ENCODE data around the gene DGCR6L. TPM values are rescaled to one million over a fixed set of nuclear protein-coding genes. Genes with fewer than 3 reads are reported as not detected.
"Not testable (repeated sequence)": the region's sequence is repeated elsewhere in the genome, so short reads cannot be mapped to it uniquely, and the experiment has no call there.

Gene DGCR6L
- total RNA-seq, 1 donor from 2014 or later = 24.1 TPM

DNA sequence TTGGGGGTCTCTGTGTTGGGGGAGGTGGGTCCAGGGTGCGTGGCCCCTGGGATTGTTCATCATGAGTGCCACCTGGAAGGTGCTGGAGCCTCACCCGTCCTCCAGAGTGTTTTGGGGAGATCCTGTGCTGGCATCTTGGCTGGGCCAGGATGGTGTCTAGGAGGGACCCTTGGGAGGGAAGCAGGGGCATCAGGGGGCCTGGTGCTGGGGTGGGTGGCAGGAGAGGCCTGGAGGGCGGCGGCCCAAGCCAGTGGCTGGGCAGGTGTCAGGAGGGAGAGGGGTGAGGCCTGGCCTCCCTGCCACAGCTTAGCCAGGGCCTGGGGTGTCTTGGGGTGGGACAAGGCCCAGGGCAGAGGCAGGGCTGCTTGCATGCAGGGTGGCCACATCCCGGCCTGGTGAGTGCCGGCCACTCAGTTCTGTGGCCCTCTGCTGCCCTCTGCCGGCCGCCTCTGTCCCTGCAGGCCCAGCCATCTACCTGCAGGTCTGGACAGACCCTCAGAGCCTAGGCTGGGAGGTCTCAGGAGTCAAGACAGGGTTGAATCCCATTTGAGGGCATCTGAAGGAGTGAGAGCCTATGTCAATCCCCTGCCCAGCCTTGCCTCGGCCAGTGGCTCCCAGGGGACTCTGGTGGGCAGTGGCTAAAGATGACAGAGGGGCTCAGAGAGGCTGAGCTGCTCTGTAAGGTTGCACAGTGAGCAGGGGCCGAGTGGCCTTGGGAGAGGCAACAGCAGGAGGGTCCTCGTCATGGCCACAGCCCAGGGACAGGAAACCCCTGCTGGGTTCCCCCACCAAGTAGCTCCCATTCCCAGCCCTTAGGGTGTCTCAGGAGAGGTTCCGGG, 34.2 kb downstream of the DGCR6L start:
- H3K27ac Mint-ChIP-seq (ENCODE audit: unreplicated experiment); H3K27me3 Mint-ChIP-seq (ENCODE audit: unreplicated experiment); H3K9me3 Mint-ChIP-seq (ENCODE audit: unreplicated experiment); H3K36me3 Mint-ChIP-seq (ENCODE audit: unreplicated experiment); H3K4me3 Mint-ChIP-seq (ENCODE audit: unreplicated experiment); H3K4me1 Mint-ChIP-seq (ENCODE audit: low read depth, unreplicated experiment): not testable (repeated sequence)
- peak; percentile 89 for DNase-seq
- TF ChIP-seq, protein P1, sequence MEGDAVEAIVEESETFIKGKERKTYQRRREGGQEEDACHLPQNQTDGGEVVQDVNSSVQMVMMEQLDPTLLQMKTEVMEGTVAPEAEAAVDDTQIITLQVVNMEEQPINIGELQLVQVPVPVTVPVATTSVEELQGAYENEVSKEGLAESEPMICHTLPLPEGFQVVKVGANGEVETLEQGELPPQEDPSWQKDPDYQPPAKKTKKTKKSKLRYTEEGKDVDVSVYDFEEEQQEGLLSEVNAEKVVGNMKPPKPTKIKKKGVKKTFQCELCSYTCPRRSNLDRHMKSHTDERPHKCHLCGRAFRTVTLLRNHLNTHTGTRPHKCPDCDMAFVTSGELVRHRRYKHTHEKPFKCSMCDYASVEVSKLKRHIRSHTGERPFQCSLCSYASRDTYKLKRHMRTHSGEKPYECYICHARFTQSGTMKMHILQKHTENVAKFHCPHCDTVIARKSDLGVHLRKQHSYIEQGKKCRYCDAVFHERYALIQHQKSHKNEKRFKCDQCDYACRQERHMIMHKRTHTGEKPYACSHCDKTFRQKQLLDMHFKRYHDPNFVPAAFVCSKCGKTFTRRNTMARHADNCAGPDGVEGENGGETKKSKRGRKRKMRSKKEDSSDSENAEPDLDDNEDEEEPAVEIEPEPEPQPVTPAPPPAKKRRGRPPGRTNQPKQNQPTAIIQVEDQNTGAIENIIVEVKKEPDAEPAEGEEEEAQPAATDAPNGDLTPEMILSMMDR (IDR thresholded peaks at IDR 0.05; ENCODE audit: partially characterized antibody, unreplicated experiment) = peak; percentile 88

DNA sequence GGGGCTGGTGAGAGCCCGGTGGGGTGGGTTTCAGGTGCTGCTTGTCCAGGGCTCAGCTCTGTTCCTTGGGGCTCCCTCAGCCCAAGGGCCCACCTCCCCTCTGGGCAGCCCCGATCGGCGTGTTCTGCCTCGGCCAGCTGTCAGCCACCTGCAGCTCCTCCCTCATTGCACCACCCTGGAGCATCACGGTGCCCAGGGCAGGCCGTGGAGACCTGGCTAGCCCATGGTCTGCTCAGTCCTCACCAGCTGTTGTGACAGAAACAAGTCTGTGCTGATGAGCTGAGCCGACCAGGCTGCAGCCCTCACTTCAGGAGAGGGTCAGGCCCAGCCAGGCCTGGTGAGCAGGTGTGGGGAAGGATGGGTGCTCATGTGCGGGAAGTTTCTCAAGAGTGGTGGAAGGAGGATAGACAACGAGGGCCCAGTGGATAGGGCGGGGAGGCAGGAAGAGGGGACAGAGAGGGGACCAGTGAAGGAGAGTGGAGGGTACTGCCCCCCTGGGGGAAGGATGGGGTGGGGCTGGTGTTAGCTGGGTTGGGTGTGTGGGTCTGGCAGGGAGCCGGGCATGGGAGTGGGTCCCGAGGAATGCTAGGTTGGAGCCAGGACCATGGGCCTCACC, 35.3 kb downstream of the DGCR6L start:
- H3K9me3 Mint-ChIP-seq (ENCODE audit: unreplicated experiment) = peaks cover under 1% of the 10 kb centered on the region
- no peak overlapping the region for H3K27ac Mint-ChIP-seq (ENCODE audit: unreplicated experiment)
- H3K4me3 Mint-ChIP-seq (ENCODE audit: unreplicated experiment) = no peak overlapping the region
- no peak for DNase-seq
- peaks cover 7% of the 10 kb centered on the region for H3K4me1 Mint-ChIP-seq (ENCODE audit: low read depth, unreplicated experiment)
- no peaks in the 10 kb centered on the region for H3K36me3 Mint-ChIP-seq (ENCODE audit: unreplicated experiment)
- TF ChIP-seq, protein P1 (IDR thresholded peaks at IDR 0.05; ENCODE audit: partially characterized antibody, unreplicated experiment) = no peak
- H3K27me3 Mint-ChIP-seq (ENCODE audit: unreplicated experiment) = peaks cover under 1% of the 10 kb centered on the region

DNA sequence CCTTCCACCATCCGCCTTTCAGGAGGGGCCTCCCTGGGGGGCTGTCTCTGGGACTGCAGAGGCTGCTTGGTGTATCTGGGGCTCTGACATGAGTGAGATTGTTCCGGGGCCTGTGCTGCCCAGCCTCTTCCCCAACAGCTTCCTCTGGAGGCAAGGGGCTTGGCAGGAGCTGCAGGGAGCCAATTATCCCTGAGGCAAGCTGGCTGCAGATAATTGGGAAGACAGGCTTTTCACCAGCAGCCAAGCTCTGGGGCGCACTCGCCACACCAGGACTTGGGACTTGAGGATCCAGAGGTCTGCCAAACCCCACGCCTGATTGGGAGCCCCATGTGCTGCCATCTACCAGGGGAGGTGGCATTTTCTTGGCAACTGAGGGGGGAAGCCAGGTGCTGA, 36.2 kb downstream of the DGCR6L start:
- peaks cover 2% of the 10 kb centered on the region for H3K9me3 Mint-ChIP-seq (ENCODE audit: unreplicated experiment)
- H3K27me3 Mint-ChIP-seq (ENCODE audit: unreplicated experiment) = peaks cover 2% of the 10 kb centered on the region
- no peak overlapping the region for H3K27ac Mint-ChIP-seq (ENCODE audit: unreplicated experiment)
- peaks cover 5% of the 10 kb centered on the region for H3K4me1 Mint-ChIP-seq (ENCODE audit: low read depth, unreplicated experiment)
- no peak overlapping the region for H3K4me3 Mint-ChIP-seq (ENCODE audit: unreplicated experiment)
- H3K36me3 Mint-ChIP-seq (ENCODE audit: unreplicated experiment) = no peaks in the 10 kb centered on the region
- TF ChIP-seq, protein P1 (IDR thresholded peaks at IDR 0.05; ENCODE audit: partially characterized antibody, unreplicated experiment) = no peak
- DNase-seq = no peak

DNA sequence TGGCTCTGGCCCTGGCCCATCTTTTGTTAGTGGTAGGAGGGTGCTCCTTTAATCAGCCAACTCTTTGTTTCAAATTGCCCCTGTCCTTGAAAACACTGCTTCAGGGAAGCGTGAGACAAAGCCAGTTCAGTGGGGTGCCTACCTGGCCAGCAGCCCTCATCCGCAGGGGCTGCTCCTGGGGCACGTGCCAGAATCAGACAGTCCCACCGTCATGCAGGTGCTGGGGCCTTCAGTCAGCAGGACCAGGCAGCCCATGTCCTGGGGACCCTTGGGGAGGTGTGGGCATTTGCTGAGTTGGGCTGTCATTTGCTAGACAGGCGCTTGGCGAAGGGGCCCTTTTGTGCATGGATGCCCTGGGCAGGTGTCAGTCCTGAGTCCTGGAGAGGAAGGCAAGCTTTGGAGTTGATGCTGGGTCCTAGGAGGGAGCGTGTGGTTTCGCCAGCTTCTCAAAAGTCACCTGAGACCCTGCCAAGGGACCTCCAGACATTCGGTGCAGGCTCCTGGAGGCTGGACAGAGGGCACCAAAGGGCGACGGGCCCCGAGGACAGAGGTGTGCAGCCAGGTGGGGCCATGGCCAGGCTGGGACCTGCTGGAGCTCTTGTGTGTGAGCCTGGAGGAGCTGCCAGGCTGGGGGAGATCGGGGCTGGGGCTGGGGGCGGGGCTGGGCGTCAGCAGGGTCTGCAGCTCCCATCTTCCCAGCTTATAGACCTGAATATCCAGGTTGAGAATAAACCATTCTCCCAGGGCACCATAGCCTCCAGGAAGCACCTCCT, 36.8 kb downstream of the DGCR6L start:
- H3K9me3 Mint-ChIP-seq (ENCODE audit: unreplicated experiment) = peaks cover 2% of the 10 kb centered on the region
- no peaks in the 10 kb centered on the region for H3K36me3 Mint-ChIP-seq (ENCODE audit: unreplicated experiment)
- TF ChIP-seq, protein P1 (IDR thresholded peaks at IDR 0.05; ENCODE audit: partially characterized antibody, unreplicated experiment) = no peak
- H3K4me3 Mint-ChIP-seq (ENCODE audit: unreplicated experiment) = no peak overlapping the region
- no peak overlapping the region for H3K27ac Mint-ChIP-seq (ENCODE audit: unreplicated experiment)
- H3K27me3 Mint-ChIP-seq (ENCODE audit: unreplicated experiment) = peaks cover 2% of the 10 kb centered on the region
- DNase-seq = no peak
- H3K4me1 Mint-ChIP-seq (ENCODE audit: low read depth, unreplicated experiment) = peaks cover 5% of the 10 kb centered on the region
